Inflammatory macrophage (primary cell): ENCODE measurements around the gene RPL28.
A peak's percentile ranks its signal among the peaks of the same experiment; 100 is the strongest.

Source experiments
- DNase-seq, 2 donors: peaks; one replicate each; pipeline ENCODE4 v3.0.0-alpha.2; 2020 to 2022
- total RNA-seq, 18 experiments: gene quantifications; one replicate each; lab custom pipeline; 2026; ENCODE audit warnings: mixed read lengths in 6 of 18, inconsistent platforms in 2 of 18; lab: John Stamatoyannopoulos, UW

Gene RPL28
- total RNA-seq, result 44.8 to 122 (median 63.4) reads per million in 18 experiments

DNA sequence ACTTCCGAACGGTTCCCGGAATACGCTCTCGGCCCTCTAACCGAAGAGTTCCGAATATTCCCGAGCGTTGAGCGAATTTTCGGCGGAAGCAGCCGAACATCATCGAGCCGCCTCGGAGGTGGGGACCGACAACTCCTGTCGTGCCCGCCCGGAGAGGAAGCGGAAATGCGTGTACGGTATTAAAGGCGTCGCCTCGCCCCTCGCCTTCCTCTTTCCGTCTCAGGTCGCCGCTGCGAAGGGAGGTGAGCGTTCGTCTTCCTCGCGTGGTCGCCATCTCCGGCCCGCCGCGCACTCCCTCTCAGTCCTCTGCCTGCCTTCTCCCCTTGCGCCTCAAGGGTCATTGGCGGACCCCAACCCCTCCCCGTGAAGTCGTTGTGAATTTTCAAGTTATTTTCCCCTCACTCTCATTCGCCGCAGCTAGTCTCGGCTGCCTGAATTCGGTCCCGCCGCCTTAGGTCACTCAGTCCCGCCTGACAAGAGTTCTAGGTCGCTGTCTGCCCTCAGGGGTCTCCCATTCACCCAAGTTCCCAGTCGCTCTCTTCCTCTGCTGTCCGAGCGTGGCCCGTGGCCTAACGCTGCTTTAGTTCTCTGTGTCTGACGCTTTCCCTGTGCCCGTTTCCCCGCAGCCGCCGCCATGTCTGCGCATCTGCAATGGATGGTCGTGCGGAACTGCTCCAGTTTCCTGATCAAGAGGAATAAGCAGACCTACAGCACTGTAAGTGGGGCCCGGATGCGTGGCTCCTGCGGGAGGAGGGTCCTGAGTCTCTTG lies at the start of gene RPL28:
Gene RPL28 (plus strand): TSS at position 209 of the 769 bp plus-strand sequence. CDS start 426 bp downstream, at position 635.
- DNase-seq, result peak; percentile 99 to 100

DNA sequence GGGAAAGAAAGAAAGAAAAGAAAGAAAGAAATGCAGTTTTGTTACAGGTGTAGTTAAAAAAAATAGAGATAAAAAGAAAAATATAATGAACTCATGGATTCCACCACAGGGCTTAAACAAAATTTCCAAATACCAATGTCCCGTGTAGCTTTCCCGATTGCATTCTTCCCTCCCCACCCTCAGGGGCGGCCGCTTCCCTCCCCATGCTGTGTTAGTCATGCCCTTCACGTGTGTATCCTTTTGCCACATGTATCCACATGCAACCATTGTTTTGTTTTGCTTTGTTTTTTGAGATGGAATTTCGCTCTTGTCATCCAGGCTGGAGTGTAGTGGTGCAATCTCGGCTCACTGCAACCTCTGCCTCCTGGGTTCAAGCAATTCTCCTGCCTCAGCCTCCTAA lies 49.6 kb upstream of the RPL28 start:
- no peak for DNase-seq

GRCh38 chr19:55339105-55339888 lies 46.4 kb upstream of the RPL28 start, which contains the start of gene KMT5C:
TSS of gene KMT5C (plus strand) at chr19:55339876. CDS start at chr19:55341937, 2,061 bp downstream.
- DNase-seq, result peak; percentile 100

- peak; percentile 11 to 29 for DNase-seq
Measured at GRCh38 chr19:55339889-55340783, 45.6 kb upstream of the RPL28 start.

DNA sequence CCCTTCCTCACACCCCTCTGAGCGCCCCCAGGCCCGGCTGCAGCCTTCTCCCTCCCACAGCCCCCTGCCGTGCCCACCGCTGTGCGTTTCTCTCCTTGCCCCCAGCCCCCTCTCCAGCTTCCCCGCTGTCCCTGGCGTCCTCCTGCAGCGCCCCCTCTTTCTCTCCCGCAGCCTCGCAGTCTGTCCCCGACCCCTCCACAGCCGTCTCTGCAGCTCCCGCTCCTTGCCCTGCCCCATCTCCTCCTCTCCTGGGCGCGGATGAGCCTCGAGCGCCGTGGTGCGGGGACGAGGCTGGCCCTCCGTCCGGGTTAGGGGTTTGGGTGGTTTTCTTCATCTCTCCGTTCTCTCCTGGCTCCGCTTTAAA lies 45.0 kb upstream of the RPL28 start:
- peak in 1 of 2 donors; percentile 13 for DNase-seq

- peak; percentile 59 to 85 for DNase-seq
Measured at GRCh38 chr19:55341171-55341588, 44.6 kb upstream of the RPL28 start.

DNA sequence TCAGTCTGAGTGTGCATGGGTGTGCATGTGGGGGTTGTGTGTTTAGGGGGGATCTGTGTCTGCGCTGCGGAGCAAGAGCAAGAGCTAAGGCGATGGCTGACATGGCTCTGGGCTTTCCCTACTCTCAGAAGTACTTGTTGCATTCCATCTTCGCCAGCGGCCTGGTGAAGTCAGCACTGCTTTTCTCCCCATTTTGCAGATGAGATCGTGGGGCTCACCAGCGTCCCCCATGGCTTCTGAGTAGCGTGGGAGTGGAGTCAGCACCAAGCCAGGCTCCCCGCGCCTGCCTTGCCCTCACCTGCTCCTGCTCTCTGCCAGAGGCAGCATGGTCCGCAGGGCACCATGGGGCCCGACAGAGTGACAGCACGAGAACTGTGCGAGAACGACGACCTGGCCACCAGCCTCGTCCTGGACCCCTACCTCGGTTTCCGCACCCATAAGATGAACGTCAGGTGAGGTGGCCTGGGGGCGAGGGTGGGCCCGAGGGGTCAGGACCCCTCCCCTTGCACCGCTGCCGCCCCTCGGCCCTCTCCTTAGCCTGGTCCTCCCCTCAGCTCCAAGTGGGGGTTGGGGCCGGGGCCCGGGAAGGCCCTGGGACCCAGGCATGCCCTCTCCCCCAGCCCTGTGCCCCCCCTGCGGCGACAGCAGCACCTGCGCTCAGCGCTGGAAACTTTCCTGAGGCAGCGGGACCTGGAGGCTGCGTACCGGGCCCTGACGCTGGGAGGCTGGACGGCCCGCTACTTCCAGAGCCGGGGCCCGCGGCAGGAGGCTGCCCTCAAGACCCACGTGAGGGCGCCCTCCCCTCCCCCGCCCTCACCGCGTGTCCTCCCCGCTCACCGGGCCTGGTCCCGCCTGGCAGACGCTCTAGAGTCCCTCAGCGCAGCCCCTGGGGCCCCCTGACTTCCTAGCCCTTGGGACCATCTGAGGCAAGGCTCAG lies 43.9 kb upstream of the RPL28 start:
- DNase-seq, result no peak

GRCh38 chr19:55344444-55344843 lies 41.3 kb upstream of the RPL28 start:
- no peak for DNase-seq

DNA sequence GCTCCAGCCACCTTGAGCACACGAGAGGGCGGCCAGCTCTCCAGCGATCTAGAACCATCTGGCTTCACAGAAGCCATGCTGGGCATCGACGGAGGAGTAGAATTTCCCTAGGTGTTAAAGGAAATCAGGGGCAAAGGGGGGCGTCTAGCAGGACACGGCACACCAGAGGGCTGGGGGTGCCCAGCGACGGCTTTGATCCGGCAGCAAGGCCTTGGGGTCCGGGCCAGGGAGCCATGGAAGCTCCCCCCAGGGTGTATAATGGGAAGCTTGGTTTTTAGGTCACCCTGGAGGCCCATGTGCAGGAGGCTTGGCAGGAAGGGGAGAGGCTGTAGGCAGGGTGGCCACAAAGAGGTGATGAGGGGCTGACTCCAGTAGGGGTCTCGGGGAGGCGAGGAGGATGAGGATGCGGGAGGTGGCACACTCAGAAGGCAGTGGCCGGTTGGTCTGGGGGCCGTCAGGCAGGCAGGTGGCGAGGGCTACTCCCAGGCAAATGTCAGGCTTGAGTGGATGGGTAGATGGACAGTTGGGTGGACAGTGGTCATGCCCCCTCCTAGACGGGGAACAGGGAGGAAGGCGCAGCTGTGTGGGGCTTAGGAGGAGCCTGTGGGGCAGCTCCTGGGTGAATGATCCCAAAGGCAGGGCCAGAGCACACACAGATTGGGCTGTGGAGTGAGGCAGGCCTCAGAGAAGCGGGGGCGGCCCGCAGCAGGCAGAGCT lies 40.5 kb upstream of the RPL28 start:
- DNase-seq, result no peak

DNA sequence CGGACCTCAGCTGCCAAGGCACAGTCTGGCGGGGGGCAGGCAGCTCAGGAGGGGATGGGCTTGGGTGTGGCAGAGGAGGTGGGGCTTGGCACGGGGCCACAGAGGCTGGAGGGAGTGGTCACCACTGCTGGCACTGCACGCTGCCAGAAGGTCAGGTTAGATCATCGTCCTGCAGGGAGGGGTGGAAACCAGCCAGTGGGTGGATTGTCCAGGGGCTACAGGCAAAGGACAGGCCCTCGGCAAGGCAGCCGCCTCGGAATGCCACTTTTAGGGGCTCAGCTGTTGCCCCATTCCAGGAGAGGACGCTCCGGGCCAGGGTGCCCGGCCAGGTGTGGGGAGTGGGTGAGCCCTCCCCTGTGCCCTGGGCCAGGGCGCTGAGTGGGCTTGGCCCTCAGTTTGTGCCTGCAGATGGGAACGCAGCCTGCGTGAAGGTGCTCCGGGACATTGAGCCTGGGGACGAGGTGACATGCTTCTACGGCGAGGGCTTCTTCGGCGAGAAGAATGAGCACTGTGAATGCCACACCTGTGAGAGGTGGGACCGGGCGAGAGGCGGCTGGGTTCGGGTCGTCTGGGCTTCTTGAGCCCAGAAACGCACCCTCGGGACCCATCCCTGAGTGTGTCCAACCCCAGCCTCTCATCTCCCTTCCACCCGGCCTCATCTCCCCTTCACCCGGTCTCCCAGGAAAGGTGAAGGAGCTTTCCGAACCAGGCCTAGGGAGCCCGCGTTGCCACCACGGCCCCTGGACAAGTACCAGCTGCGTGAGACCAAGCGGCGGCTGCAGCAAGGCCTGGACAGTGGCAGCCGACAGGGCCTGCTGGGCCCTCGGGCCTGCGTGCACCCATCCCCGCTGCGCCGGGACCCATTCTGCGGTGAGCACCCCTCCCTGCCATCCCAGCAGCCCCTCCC lies 39.7 kb upstream of the RPL28 start:
- DNase-seq, result no peak

DNA sequence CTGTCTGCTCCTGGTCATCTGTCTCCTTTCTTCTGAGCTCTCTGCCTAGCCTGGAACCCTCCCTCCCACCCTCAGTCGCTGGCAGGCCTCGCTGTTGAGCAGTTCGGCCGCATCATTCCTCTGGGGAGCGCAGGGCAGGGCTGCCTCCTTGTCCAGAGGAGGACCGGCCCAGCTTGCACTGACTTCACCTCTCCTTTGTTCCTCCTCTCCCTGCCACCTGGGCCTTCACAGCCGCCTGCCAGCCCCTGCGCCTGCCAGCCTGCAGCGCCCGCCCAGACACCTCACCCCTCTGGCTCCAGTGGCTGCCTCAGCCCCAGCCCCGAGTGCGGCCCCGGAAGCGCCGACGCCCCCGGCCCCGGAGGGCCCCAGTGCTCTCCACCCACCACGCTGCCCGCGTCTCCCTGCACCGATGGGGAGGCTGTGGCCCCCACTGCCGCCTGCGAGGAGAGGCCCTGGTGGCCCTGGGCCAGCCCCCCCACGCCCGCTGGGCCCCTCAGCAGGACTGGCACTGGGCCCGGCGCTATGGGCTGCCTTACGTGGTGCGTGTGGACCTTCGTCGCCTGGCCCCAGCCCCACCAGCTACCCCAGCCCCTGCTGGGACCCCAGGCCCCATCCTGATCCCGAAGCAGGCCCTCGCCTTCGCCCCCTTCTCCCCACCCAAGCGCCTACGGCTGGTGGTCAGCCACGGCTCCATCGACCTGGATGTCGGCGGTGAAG lies 38.8 kb upstream of the RPL28 start:
- no peak for DNase-seq

DNA sequence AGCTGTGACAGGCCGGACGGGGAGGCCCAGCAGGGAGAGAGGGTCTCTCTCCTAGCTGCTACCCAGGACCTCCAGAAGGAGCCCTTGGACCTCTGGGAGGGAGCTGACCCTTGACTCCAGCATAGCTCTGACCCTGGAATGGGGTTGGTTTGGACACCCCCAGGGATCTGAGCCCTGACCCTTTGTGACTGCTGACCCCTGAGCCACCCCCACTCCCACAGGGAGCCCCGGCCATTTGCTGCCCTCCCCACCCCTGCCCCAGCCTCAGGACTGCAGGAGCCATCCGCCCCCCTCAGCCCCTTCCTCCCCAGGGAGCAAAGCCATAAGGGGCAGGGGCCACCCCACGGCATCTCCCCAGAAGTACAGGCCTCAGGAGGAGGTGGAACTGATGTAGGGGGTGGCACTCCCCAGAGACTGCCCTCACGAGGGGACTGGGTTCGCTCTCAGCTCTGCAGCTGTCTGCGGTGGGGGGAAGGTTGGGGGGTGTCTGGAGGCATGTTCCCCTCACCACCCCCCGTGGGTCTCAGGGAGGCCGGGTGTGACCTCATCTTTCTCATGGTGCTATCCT lies 38.2 kb upstream of the RPL28 start:
- no peak for DNase-seq

DNA sequence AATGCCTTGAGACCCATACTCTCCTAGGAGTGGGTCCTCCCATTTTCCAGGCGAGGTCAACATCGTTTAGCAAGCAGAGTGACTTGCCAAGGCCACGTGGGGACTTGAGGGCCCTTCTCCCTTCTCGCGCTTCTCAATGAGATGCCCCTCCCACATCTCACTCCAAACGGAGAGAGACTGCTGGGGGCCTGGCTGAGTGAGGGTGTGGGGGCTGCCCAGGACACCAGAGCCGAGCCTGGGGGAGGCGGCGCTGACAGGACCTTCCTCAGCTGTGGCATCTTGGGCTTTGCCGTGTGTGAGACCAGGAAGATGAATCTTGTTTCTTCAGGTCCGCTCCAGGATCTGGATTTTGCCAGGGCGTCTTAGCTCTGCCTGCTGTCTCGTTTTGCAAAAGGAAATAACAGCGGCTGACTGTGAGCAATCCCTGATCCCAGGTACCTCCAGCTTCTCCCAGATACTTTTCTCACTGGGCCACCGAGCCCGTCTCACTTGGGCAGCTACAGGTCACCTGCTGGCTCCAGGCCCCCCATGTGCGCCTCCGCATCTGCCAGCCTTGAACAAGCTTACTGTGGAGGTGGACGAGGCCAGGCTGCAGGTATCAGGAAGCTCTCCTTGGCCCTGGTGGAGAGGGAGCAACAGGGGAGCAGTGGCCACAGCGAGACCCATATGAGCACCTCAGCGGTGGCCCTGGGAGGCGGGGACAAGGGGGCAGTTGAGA lies 37.3 kb upstream of the RPL28 start:
- DNase-seq, result no peak

DNA sequence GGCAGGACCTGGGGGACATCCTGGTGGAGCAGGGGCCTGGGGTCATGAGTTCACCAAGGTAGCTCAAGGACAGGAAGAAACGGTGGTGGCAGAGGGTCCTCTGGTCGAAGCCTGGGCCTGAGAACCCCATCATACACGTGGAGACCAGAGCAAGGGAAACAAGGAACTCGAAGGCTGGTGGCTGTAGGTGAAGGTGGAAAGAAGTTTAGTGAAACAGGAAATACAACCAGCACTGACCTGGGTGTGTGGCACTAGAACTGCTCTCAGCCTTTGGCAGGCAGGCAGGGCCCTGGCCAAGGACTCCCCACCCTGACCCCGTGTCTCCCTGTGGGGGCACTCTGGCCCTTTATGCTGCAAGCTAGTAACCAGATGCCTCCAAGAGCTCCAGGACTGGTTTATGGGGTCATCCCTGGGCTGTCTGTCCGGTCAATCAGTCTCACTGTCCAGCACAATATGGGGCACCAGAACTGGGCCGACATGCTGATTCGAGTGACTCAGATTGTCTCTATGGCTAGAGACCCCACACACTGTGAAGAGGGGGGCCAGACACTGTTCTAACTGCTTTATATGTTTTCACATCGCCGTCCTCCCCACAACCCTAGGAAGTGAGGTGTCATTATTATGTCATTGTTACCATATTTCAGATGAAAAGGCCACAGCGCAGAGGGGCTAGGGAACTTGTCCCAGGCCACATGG lies 35.0 kb upstream of the RPL28 start:
- DNase-seq, result no peak

DNA sequence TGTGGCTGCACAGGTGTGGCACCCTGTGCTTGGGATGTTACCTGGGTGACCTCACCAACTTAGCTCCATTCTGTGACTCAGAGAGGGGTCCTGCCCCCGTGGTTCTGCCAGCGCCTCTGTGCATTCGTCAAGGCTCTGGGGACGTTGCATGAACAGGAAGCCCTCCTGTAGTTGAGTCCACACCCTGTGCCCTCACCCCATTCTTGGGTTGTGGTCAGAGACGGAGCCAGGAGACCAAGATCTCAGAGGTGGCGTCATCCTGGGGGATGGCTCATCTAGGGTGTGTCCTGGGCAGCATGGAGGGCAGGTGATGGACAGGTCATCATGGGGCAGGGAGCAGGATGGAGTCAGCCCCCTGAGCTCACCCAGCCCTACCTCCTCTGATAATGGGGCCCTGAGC lies 33.7 kb upstream of the RPL28 start:
- DNase-seq, result no peak

DNA sequence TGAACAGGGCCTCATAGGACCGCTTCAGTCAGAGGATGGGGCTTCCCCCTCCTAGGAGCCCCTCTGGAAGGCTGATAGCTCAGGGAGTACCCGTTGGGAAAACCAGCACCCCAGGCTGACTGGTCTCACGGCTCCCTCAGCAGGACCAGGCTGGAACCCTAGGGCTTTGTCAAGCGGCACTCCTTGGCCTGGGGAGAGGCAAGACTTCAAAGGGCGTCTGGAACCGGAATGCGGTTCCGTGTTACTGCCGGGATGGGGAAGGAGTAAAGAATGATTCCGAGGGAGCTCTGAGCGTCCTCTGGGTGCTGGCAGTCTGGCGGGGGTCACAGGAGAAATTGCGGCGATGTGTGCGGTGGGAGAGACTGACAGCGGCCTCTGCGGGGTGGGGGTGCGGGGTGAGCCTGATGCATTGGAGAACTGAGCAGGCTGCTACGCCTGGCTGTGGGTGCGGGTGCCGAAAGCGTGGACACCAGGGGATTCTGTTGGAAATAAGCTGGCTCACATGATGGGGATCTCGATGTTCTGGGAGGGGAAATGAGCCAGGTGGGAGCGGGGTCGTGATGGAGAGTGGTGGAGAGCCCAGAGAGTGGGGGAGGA lies 33.1 kb upstream of the RPL28 start:
- no peak for DNase-seq

GRCh38 chr19:55353356-55353802 lies 32.4 kb upstream of the RPL28 start:
- DNase-seq, result no peak
